ENCODE measurements around the gene TCEAL7.

The TCEAL7 gene

GRCh38 chrX:103369479-103369878 is 39.4 kb downstream of the TCEAL7 start:
- no peak for DNase-seq

DNA sequence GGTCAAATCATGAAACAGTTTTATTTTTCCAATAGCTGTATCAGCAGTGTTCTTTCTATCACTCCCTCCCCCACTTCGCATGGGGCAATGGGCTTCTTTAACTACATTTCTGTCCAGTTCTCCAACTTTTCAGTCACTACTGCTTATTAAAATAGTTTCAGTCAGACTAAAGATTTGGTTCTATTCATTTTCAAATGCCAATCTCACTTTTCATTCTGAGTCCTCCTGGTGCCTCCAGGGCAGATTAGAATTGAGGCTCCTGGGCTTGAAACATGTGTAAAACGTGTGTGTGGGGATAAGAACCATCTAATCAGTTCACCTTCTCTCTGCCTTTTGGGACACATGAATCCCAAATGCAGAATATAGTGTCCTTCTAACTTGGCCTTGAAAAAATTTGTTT is 42.8 kb downstream of the TCEAL7 start:
- no peak for DNase-seq

- DNase-seq, result no peak
Measured at GRCh38 chrX:103373581-103373980, 43.5 kb downstream of the TCEAL7 start.

- peak; percentile 3 to 4 for DNase-seq
Measured at GRCh38 chrX:103376118-103376978, 46.3 kb downstream of the TCEAL7 start, which contains the start of gene BEX3. BEX3 (plus strand) TSS chrX:103376538; CDS start chrX:103377522, 984 bp downstream.

- DNase-seq, result no peak
Measured at GRCh38 chrX:103376979-103377324, 46.9 kb downstream of the TCEAL7 start.

- DNase-seq, result no peak
Measured at GRCh38 chrX:103378990-103379389, 49.0 kb downstream of the TCEAL7 start.
